ENCODE measurements around the gene ZNF213. TPM values are rescaled to one million over a fixed set of nuclear protein-coding genes. Genes with fewer than 3 reads are reported as not detected.

ZNF213 gene
- polyA plus RNA-seq, 3 donors: 1.5 to 2.6 (median 1.8) TPM

DNA sequence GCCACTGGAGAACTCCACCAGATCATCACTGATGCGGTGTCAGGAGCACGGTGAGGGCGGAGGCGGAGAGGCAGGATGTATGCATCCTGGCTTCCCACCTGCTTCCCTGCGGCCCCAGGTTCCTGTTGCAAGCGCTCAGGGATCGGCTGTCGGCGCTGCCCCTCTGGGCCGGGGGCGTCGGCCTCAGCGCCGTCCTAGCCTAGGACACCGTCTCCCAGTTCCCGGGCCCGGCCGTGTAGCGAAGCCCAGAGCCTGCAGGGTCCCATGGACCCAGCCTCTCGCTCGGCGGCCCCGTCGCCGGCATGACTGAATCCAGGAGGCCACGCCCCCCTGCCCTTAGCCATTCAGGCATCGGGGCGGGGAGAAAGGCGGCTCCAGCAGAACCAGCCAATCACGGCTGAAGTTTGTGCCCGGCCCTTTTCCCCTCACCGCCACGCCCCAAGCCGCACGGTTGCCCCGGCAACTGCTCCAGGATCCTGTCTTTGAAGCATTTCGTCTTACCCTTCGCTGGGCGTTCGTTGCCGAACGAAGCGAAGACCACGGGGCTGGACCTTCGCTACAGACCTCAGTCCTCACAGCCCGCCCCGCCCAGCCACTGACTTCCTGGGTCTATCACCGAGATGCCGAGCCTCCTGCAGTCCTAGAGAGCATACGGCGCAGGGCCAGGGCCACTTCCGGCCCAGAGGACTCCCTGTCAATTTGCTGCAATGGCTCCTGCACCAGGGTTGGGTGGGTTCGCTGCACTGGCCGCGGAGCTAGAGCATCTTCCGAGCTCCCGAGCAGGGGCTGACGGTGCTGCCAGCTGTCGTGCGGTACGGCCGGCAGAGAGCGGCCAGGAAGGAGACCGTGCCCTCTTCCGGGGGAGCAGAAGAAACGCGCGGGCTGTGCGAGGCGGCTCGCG lies 10.6 kb upstream of the ZNF213 start:
- H3K27ac Mint-ChIP-seq: peak overlapping the region; percentile 88 to 98 (median 97)
- WGBS (ENCODE audit: insufficient coverage): under 1% methylated on average over 71 of the region's 72 CpGs
- peak overlapping the region; percentile 60 for H3K9ac ChIP-seq (ENCODE audit: insufficient read depth, low read length, poor library complexity, severe bottlenecking)
- H3K4me1 Mint-ChIP-seq: peaks cover 23% of the 10 kb centered on the region
- no peaks in the 10 kb centered on the region for H3K9me3 ChIP-seq (replicated peaks in 1 of 2; ENCODE audit: control insufficient read depth in 1 of 2, insufficient read depth in 1 of 2, low read length in 2 of 2)
- H4K20me1 ChIP-seq (ENCODE audit: insufficient read depth, low read length): no peaks in the 10 kb centered on the region
- no peaks in the 10 kb centered on the region for H3K27me3 ChIP-seq (ENCODE audit: control insufficient read depth in 2 of 2, insufficient read depth in 2 of 2, low read length in 2 of 2)
- H3K4me2 ChIP-seq (replicated peaks; ENCODE audit: extremely low read depth, low read length, poor library complexity, severe bottlenecking): peak overlapping the region; percentile 99
- H3K79me2 ChIP-seq (ENCODE audit: insufficient read depth, low read length): peaks cover 8% of the 10 kb centered on the region
- peaks cover 6 to 7% of the 10 kb centered on the region in 2 donors for H3K36me3 Mint-ChIP-seq
- peak overlapping the region; percentile 52 to 99 (median 95) for H3K4me3 ChIP-seq (replicated peaks in 1 of 3; ENCODE audit: low read depth in 2 of 3, low read length in 3 of 3)
- TF ChIP-seq CTCF (IDR thresholded peaks at IDR 0.05): no peak
- peaks cover 20 to 29% of the 10 kb centered on the region in 2 donors for H3K4me1 ChIP-seq (ENCODE audit: control insufficient read depth in 1 of 2, insufficient read depth in 2 of 2, low read length in 2 of 2)
- DNase-seq: peak; percentile 88 to 95 (median 90)
- H3K9me3 Mint-ChIP-seq: no peaks in the 10 kb centered on the region
- H3K4me3 Mint-ChIP-seq: peak overlapping the region; percentile 94 to 97
- peak overlapping the region; percentile 99 for H2AFZ ChIP-seq (ENCODE audit: insufficient read depth, low read depth, low read length, poor library complexity, severe bottlenecking)
- peak overlapping the region; percentile 68 to 69 for H3K27ac ChIP-seq (ENCODE audit: low read depth in 1 of 2, low read length in 2 of 2)
- intact Hi-C loops (cut with micrococcal nuclease): loop anchor here (2.0 to 10.0 kb wide), 4 partner anchors 21 to 209 kb away; partner anchors contain the start of genes FLYWCH1 (in 1 of the 2), HCFC1R1 (in 1 of the 2), THOC6 (in 1 of the 2) and TNFRSF12A (in 1 of the 2)
- H3K27me3 Mint-ChIP-seq (ENCODE audit: low read depth in 3 of 3): peaks cover 4 to 8% (median 6%) of the 10 kb centered on the region in 3 donors
- peaks cover 0 to 8% of the 10 kb centered on the region in 2 donors for H3K36me3 ChIP-seq (replicated peaks in 1 of 2; ENCODE audit: control insufficient read depth in 1 of 2, insufficient read depth in 2 of 2, low read length in 2 of 2)

DNA sequence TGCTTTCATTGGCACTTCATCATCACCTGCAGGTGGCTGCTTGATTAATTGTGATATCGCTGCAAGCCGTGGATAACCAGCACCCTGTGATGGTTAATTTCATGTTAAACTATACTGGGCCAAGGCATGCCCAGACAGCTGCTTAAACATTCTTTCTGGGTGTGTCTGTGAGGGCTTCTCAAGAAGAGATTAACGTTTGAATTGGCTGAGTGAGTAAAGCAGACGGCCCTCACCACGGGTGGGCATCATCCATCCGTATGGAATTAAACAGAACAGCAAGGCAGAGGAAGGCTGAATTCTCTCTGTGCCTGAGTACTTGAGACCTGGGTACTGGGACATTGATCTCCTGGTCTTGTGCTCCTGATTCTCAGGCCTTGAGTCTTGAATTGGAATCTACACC lies 7.1 kb upstream of the ZNF213 start:
- peak overlapping the region in 1 of 7 donors; percentile 57 for H3K27ac Mint-ChIP-seq

More for the DNA sequence above, 7.1 kb upstream of the ZNF213 start:
- no peaks in the 10 kb centered on the region for H3K9me3 Mint-ChIP-seq
- no peak for TF ChIP-seq CTCF (IDR thresholded peaks at IDR 0.05)
- H3K4me2 ChIP-seq (replicated peaks; ENCODE audit: extremely low read depth, low read length, poor library complexity, severe bottlenecking): no peak overlapping the region
- 94% methylated on average over 6 of the region's 6 CpGs for WGBS (ENCODE audit: insufficient coverage)
- H3K27me3 Mint-ChIP-seq (ENCODE audit: low read depth in 3 of 3): peaks cover 4 to 8% (median 4%) of the 10 kb centered on the region in 3 donors
- intact Hi-C loops (cut with micrococcal nuclease): loop anchor here (2.0 to 10.0 kb wide), 4 partner anchors 69 to 213 kb away; partner anchors contain the start of genes FLYWCH1 (in 1 of the 2), HCFC1R1 (in 1 of the 2), THOC6 (in 1 of the 2) and TNFRSF12A (in 1 of the 2)
- H4K20me1 ChIP-seq (ENCODE audit: insufficient read depth, low read length): no peaks in the 10 kb centered on the region
- no peak overlapping the region for H3K9ac ChIP-seq (ENCODE audit: insufficient read depth, low read length, poor library complexity, severe bottlenecking)
- H3K27ac ChIP-seq (ENCODE audit: low read depth in 1 of 2, low read length in 2 of 2): no peak overlapping the region
- DNase-seq: no peak
- no peak overlapping the region for H2AFZ ChIP-seq (ENCODE audit: insufficient read depth, low read depth, low read length, poor library complexity, severe bottlenecking)
- peaks cover 15% of the 10 kb centered on the region for H3K79me2 ChIP-seq (ENCODE audit: insufficient read depth, low read length)
- H3K36me3 ChIP-seq (replicated peaks in 1 of 2; ENCODE audit: control insufficient read depth in 1 of 2, insufficient read depth in 2 of 2, low read length in 2 of 2): no peaks in the 10 kb centered on the region
- no peak overlapping the region for H3K4me3 ChIP-seq (replicated peaks in 1 of 3; ENCODE audit: low read depth in 2 of 3, low read length in 3 of 3)
- peaks cover 4 to 6% of the 10 kb centered on the region in 2 donors for H3K36me3 Mint-ChIP-seq
- no peaks in the 10 kb centered on the region for H3K9me3 ChIP-seq (replicated peaks in 1 of 2; ENCODE audit: control insufficient read depth in 1 of 2, insufficient read depth in 1 of 2, low read length in 2 of 2)
- H3K4me3 Mint-ChIP-seq: no peak overlapping the region
- H3K27me3 ChIP-seq (ENCODE audit: control insufficient read depth in 2 of 2, insufficient read depth in 2 of 2, low read length in 2 of 2): no peaks in the 10 kb centered on the region
- H3K4me1 ChIP-seq (ENCODE audit: control insufficient read depth in 1 of 2, insufficient read depth in 2 of 2, low read length in 2 of 2): peaks cover 30 to 45% of the 10 kb centered on the region in 2 donors
- peaks cover 35% of the 10 kb centered on the region for H3K4me1 Mint-ChIP-seq

Measured in CD14-positive monocyte (primary cell).